Femur (tissue), 1 donor: ENCODE data around the gene SAMD1.
"Not testable (repeated sequence)": the region's sequence is repeated elsewhere in the genome, so short reads cannot be mapped to it uniquely, and the experiment has no call there.

Experiments used
- DNase-seq: peaks from one replicate; pipeline ENCODE4 v3.0.0-alpha.2; 2017

SAMD1 gene

DNA sequence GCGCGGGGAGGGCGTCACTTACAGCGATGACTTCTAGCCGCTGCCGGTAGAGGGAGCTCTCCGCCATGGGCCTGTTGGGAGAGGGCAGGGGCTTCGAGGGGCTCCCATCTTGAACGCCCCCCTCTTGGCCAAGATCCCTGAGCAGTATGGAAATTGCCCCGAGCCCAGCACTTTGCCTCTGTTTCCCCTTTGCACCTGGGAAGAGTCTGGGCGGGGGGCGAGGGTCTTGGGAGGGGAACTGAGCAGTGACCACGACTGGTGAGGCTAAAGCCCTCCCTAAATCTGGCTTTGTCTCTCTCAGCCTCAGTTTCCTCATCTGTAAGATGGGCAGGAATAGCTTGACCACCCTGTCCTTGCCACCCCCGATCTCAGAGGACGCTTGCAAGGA, 31.5 kb downstream of the SAMD1 start:
- no peak for DNase-seq

DNA sequence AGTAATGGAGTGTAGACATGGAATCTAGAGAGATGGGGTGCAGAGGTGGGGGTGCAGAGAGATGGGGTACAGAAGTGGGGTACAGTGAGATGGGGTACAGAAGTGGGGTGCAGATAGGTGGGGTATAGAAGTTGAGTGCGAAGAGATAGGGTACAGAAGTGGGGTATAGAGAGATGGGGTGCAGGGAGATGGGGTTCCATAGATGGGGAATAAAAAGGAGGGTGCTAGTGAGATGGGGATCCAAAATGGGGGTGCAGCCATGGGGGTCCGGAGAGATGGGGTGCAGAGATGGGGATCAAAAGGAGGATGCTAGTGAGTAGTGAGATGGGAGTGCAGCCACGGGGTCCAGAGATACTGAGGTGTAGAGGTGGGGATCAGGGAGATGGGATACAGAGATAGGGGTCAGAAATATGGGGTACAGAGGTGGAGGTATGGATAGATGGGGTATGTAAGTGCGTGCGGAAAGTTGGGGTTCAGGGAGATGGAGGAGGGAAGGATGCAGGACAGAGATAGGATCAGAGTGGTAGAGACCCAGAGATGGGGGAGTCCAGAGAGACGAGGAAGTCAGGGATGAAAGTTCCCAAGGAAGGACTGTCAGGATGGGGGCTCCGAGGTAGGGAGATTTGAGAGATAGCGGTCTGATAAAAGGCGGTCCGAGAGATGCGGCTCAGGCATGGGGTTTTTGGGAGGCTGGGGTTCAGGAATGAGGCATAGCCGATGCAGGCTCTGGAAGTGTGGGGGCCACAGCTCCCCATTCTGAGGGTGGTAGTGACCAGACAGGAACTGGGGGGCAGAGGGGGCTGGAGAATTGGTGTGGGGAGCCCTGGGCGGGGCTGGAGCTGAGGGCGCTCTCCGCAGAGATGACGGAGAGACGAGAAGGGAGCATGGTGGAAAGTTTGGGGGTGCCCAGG, 32.1 kb downstream of the SAMD1 start:
- DNase-seq: no peak

DNA sequence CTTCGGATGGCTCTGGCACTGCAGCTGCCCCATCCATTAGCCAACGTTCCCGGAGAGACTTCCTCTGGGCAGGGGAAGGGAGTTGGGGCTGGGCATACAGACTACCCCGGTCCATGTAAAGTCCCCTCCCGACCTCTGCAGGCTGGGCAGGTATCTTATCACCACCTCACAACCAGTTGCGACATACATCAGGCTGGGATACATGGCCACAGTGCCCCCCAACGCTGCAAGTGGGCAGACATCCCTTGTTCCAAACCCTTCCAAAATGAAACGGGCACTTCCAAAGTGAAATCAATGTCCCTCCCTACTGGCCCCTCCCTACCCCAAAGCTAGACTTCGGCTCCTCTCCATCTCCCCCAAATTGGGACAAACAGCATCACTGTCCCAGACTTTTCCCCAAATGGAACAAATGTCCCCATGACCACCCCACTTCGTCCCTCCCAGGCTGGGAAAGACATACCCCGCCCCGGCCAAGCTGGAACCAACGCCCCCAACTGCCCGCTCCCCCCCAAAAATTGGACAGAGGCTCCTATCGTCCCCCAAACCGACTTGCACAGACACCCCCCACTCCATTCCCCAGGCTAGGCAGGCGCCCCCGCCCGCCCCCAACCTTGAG, 33.7 kb downstream of the SAMD1 start:
- no peak for DNase-seq

DNA sequence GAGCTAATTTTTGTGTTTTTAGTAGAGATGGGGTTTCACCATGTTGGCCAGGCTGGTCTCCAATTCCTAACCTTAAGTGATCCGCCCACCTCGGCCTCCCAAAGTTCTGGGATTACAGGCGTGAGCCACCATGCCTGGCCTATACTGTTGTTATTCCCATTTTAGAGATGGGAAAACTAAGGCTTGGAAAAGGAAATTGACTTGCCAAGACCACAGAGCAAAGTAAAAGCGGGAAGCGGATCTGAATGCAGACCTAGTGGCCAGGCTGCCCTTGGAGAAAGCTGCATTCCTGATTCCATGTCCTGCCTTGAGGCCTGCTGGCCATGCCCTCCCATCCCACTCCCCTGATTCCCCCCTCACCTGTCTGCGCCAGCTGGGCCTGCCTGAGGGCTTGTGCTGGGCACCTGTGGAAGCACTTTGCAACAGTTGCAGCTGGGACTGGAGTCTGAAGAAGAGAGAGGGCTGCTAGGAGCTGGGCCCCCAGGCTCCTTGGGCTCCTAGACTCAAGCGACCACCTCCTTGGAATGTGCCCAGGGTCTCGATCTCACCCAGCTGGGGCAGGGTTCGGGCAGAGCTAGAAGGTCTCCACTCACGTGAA, 34.4 kb downstream of the SAMD1 start:
- no peak for DNase-seq

DNA sequence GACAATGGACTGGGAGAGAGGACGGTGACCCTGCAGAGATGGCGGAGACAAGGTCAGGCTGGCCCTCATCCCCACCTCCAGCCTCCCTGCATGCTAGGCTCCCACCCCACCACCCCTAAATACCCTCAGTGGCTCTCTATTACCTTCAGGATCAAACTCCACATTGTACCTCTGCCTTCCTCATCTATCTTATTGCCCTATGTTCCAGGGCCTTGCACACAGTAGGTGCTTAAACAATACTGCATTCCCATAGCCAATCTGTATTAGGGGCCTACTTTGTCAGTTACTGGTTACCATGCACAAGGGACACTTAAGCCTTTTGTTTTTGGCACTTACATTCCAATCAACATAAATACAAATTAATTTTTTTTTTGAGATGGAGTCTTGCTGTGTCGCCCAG, 35.2 kb downstream of the SAMD1 start:
- no peak for DNase-seq

DNA sequence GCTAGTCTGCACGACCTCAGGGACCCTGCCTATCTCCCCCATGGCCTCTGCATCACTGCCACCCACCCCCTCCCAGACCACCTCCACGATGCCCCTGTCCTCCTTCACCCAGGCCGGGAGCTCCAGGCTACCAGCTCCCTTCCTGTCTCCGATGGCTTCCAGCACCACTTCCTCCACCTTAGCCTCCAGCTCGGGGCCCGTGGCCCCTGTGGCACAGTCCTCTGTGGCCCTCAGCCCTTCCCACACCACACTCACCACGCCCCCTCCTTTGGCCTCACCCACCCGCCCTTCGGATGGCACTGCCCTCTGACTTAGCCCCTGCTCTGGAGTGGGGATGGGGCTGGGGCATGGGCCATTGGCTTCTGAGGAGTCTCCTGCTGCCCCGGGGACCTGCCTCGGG, 35.8 kb downstream of the SAMD1 start:
- DNase-seq: no peak

DNA sequence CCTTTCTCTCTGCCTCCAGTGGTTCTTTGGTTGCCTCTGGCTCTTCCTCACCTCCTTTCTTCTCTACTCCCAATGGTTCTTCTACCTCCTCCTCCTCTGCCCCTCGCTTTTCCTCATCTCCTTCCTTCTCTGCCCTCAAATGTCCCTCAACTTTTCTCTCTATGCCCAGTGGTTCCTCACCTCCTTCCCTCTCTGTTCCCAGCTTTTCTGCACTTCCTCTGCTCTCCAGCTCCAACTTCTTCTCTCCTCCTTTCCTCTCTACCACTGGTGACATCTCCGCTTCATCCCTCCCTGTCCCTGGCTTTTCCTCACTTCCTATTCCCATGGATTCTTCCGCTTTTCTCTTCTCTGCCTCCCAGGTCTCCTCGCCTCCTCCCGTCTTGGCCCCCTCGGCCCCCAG, 36.5 kb downstream of the SAMD1 start:
- DNase-seq: no peak

DNA sequence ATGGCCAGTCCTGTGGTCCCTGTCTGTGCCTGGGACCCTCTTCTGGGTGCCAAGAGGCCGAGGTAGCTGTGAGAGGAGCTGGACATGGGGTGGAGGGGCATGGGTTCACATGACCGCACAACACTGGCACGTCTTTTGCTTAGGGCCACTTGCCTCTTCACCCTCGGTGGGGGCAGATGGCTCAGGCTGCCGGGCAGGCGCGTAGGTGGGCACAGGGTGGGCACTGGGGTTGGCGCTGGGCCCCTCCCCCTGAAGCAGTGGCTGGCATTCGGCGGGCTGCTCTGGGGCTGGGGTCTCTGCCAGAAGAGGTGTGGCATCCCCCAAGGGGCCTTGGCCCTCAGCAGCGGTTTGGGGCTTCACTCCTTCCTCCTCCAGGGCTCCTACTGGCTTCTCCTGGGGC, 37.1 kb downstream of the SAMD1 start:
- DNase-seq: no peak

DNA sequence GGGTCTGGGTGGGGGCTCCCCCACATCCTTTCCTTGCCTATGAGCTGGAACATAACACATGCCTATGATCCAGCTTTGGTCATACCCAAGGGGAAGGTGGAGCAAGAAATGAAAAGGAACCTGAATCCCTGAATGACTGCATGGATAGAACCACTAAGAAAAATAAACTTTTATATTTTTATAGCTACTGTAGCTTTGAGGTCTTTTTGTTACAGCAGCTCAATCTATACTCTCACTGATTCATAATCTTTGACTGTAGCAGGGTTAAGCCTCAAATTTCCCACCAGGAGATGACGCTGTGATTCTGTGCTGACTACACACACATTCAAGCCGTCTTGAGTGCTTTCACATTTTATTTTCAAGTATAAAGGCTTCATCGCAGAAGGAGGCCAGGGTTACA, 37.5 kb downstream of the SAMD1 start:
- no peak for DNase-seq

DNA sequence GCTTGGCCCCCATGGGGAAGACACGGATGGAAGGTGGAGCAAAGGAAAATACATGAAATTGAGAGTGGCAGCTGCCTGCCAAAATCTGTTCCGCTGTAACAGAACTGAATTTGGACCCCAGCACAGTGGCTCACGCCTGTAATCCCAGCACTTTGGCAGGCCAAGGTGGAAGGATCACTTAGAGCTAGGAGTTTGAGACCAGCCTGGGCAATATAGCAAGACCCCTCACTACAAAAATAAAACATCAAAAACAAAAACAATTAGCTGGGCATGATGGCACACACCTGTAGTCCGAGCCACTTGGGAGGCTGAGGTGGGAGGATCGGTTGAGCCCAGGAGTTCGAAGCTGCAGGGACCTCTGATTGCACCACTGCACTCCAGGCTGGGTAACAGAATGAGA, 38.1 kb downstream of the SAMD1 start:
- no peak for DNase-seq

DNA sequence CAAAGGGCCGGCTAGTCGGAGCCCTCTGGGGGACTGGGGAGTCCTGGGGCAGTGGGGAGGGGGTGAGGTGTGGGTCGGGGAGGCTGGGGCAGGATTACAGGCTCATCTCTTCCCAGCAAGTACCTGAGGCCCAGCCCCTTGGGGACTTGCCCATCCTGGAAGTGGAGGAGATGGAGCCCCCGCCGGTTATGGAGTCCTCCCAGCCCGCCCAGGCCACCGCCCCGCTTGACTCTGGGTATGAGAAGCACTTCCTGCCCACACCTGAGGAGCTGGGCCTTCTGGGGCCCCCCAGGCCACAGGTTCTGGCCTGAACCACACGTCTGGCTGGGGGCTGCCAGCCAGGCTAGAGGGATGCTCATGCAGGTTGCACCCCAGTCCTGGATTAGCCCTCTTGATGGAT, 38.6 kb downstream of the SAMD1 start:
- DNase-seq: no peak

DNA sequence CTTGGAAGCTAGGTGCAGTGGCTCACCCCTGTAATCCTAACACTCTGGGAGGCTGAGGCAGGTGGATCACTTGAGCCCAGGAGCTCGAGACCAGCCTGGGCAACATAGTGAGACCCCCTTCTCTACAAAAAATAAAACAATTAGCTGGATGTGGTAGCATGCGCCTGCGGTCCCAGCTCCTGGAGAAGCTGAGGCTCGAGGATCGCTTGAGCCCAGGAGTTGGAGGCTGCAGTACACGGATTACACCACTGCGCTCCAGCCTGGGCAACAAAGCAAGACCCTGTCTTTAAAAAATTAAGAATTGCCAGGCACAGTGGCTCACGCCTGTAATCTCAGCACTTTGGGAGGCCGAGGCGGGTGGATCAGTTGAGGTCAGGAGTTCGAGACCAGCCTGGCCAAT, 39.6 kb downstream of the SAMD1 start:
- DNase-seq: not testable (repeated sequence)

DNA sequence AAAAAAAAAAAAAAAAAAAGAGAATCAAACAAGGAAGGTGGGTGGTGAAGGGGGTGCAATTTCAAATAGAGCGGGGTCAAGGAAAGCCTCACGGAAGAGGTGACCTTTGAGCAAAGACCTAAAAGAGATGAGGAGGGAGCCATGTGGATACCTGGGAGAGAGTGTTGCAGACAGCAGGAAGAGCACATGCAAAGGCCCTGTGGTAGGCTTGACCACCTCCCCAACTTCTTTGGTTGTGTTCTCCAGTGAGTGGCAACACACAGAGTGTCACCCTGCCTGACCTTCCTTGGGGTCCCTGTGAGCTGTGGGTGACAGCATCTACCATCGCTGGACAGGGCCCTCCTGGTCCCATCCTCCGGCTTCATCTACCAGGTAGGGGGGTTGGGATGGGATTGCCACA, 40.0 kb downstream of the SAMD1 start:
- DNase-seq: no peak

DNA sequence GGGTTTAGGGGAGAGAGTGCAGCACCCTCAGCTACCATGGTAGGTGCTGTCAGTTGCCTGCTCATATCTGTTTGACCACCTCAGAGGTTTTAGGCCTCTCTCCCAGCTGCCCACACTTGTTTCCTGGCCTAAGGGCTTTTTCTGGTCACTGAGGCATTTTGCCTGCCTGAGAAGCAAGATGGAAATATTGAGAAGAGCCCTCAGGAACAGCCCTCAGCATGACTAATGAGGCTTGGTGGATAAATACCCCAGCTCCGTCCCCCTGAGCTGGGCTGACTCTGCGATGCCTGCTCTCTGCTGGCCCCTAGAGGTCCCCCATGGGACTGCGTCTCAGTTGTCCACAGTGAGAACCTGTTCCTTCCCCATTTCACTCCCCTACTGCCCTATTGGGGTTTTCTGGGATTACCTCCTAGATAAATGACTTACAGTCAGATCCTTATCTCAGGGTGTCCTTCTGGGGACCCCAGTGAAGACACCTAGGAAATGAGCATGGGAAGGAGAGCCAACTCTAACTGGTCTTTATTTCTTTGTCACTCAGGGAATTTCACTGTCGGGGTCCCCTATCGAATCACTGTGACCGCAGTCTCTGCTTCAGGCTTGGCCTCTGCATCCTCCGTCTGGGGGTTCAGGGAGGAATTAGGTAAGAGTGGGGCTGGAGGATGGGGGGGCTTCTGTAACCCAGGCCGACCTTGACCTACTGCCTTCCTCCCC, 42.0 kb downstream of the SAMD1 start:
- DNase-seq: no peak

DNA sequence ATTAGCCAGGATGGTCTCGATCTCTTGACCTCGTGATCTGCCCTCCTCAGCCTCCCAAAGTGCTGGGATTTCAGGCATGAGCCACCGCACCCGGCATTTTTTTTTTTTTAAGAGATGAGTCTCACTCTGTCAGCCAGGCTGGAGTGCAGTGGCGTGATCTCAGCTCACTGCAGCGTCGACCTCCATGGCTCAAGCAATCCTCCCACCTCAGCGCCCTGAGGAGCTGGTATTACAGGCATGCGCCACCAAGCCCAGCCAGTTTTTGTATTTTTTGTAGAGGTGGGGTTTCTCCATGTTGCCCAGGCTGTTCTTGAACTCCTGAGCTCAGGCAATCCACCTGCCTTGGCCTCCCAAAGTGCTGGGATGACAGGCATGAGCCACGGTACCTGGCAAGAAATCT, 42.7 kb downstream of the SAMD1 start:
- DNase-seq: not testable (repeated sequence)

DNA sequence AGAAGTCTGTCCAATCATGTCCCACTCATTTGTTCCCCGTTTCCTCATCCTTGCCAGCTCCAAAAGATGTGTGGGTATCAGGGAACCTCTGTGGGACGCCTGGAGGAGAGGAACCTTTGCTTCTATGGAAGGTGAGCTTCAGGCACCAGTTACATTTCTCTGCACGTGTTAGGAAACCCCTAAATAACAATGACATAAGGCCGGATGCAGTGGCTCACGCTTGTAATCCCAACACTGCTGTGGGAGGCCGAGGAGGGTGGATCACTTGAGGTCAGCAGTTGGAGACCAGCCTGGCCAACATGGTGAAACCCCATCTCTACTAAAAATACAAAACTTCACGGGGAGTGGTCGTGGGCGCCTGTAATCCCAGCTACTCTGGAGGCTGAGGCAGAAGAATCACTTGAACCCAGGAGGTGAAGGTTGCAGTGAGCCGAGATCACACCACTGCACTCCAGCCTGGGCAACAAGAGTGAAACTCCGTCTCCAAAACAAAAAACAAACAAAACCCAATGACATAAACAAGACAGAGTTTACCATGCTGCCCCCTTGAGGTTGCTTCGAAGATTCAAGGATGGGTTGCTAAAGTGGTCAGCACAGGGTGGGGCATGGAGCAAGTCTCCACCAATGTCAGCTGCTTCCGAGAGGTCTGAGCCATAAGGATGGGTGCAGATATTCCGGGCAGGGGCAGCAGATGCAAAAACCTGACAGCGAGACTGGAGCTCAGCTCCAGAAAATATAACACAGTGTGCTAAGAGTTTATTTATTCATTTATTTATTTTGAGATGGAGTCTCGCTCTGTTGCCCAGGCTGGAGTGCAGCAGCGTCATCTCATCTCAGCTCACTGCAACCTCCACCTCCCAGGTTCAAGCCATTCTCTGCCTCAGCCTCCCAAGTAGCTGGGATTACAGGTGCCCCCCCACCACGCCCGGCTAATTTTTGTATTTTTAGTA, 47.6 kb downstream of the SAMD1 start:
- DNase-seq: peak; percentile 75

DNA sequence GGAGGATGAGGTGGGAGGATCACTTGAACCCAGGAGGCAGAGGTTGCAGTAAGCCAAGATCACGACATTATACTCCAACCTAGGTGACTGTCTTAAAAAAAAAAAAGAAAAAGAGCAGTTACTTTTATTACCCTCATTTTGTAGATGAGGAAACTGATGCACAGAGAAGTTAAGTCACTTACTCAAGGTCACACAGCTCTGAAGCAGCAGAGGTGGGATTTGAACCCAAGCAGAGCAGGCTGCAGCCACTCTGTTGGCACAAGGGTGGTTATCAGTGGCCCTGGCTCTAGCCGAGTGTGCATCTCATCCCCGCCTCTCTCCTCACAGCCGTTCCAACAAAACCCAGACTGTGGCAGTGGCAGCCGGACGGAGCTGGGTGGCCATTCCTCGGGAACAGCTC, 51.4 kb downstream of the SAMD1 start:
- no peak for DNase-seq
